Brain microvascular endothelial cell (primary cell): Measurements from ENCODE around the gene SPTBN4.
"Not testable (repeated sequence)": the region's sequence is repeated elsewhere in the genome, so short reads cannot be mapped to it uniquely, and the experiment has no call there.

Experiments used
- DNase-seq: peaks from one replicate; pipeline ENCODE4 v3.0.0-alpha.2; 2020
- H3K27ac ChIP-seq: fragments of 250-450 bp; sonication (Bioruptor Pico); 2 replicates; pipeline ENCODE4 v1.5.1; 2020; ENCODE audit warnings: mild to moderate bottlenecking, moderate library complexity
- H3K27me3 ChIP-seq: fragments of 250-450 bp; sonication (Bioruptor Pico); replicated peaks from 2 replicates; pipeline ENCODE4 v1.5.1; 2020; ENCODE audit warnings: mild to moderate bottlenecking
- H3K36me3 ChIP-seq: fragments of 250-450 bp; sonication (Bioruptor Pico); replicated peaks from 2 replicates; pipeline ENCODE4 v1.5.1; 2020; ENCODE audit warnings: mild to moderate bottlenecking
- H3K4me3 ChIP-seq: 2 replicates; pipeline ENCODE4 v1.5.1; 2011; ENCODE audit warnings: low read depth, mild to moderate bottlenecking, control low read depth, low read length, moderate library complexity
- in situ Hi-C: cut with HindIII; loops from 2 replicates; pipeline ENCODE4 v1.10.0; 2017; ENCODE audit warnings: low sequenced_read_pairs, low pct_ligation_motif_present
- TF ChIP-seq, protein P1 (sequence below): IDR thresholded peaks from 2 replicates; pipeline ENCODE4 v1.5.1; 2011; ENCODE audit warnings: low read depth, mild to moderate bottlenecking, moderate library complexity, low read length, control low read depth, inconsistent platforms; ENCODE audit errors: missing control alignments

SPTBN4 gene

DNA sequence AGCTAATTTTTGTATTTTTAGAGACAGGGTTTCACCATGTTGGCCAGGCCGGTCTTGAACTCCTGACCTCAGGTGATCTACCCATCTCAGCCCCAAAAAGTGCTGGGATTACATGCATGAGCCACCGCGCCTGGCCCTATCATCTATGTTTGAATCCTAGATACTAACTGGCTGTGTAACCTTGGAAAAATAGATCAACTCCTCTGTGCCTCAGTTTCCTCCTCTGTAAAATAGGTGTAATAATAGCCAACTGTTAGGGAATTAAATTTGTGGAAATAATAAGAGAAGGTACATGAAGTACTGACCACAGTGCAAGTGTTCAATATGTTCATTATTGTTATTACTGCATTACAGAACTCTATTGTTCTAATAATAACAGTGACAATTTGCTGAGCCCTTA lies 4.3 kb downstream of the SPTBN4 start:
- no peak overlapping the region for H3K27ac ChIP-seq
- H3K36me3 ChIP-seq, result no peaks in the 10 kb centered on the region
- no peak for DNase-seq
- H3K4me3 ChIP-seq, result no peak overlapping the region
- H3K27me3 ChIP-seq, result no peaks in the 10 kb centered on the region
- in situ Hi-C loops, result no loop called here
- TF ChIP-seq, protein P1, sequence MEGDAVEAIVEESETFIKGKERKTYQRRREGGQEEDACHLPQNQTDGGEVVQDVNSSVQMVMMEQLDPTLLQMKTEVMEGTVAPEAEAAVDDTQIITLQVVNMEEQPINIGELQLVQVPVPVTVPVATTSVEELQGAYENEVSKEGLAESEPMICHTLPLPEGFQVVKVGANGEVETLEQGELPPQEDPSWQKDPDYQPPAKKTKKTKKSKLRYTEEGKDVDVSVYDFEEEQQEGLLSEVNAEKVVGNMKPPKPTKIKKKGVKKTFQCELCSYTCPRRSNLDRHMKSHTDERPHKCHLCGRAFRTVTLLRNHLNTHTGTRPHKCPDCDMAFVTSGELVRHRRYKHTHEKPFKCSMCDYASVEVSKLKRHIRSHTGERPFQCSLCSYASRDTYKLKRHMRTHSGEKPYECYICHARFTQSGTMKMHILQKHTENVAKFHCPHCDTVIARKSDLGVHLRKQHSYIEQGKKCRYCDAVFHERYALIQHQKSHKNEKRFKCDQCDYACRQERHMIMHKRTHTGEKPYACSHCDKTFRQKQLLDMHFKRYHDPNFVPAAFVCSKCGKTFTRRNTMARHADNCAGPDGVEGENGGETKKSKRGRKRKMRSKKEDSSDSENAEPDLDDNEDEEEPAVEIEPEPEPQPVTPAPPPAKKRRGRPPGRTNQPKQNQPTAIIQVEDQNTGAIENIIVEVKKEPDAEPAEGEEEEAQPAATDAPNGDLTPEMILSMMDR, result no peak

DNA sequence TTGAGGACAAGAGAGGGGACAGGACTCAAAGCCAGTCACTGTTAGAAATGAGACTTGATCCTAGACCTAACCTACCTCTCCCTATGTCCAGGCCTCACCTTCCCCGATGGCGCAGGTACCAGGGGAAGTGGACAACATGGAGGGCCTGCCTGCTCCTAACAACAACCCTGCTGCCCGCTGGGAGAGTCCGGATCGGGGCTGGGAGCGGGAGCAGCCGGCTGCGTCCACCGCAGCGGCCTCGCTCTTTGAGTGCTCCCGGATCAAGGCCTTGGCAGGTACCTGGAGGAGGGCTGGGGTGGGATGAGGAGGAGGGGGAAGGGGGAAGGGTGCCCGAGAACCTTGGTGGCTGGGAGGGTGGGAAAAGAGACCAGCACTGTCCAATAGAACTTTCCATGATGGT lies 5.7 kb downstream of the SPTBN4 start:
- TF ChIP-seq, protein P1, result no peak
- no peak for DNase-seq
- Histone ChIP-seq H3K27ac (no peak overlapping the region), H3K27me3 (no peaks in the 10 kb centered on the region), H3K4me3 (no peak overlapping the region), H3K36me3 (no peaks in the 10 kb centered on the region)
- in situ Hi-C loops, result no loop called here

DNA sequence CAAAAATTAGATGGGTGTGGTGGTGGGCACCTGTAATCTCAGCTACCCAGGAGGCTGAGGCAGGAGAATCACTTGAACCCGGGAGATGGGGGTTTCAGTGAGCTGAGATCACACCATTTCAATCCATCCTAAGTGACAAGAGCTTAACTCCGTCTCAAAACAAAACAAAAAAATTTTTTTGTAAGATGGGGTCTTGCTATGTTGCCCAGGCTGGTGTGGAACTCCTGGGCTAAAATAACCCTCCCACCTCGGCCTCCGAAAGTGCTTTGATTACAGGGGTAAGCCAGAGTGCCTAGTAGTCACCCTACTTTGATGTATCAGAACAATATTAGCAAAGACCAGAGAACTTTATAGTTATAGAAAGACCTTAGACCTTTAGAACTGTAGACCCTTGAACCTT lies 7.9 kb downstream of the SPTBN4 start:
- DNase-seq, result no peak
- H3K36me3 ChIP-seq, result no peaks in the 10 kb centered on the region
- H3K27me3 ChIP-seq, result no peaks in the 10 kb centered on the region
- H3K4me3 ChIP-seq, result no peak overlapping the region
- in situ Hi-C loops, result no loop called here
- TF ChIP-seq, protein P1, result no peak
- H3K27ac ChIP-seq, result no peak overlapping the region

DNA sequence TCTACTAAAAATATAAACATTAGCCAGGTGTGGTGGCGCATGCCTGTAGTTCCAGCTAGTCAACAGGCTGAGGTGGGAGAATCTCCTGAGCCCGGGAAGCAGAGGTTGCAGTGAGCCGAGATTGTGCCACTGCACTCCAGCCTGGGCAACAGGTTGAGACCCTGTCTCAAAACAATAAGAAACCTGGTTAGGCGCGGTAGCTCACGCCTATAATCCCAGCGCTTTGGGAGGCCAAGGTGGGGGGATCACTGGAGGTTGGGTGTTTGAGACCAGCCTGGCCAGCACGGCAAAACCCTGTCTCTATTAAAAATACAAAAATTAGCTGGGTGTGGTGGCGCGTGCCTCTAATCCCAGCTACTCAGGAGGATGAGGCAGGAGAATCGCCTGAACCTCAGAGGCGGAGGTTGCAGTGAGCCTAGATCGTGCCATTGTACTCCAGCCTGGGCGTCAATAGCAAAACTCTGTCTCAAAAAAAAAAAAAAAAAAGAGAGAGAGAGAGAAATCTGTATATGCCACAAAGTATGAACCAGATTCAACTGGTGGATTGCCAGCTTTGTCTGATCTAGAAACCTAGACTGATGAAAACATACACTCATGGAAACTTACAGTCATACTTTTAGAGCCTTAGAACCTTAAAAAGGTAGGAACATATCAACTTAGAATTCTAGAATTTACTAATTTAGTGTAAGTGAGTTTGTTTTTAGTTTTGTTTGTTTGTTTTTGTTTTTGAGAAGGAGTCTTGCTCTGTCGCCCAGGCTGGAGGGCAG lies 9.3 kb downstream of the SPTBN4 start:
- H3K36me3 ChIP-seq, H3K4me3 ChIP-seq, DNase-seq, H3K27ac ChIP-seq, in situ Hi-C loops, H3K27me3 ChIP-seq: not testable (repeated sequence)

DNA sequence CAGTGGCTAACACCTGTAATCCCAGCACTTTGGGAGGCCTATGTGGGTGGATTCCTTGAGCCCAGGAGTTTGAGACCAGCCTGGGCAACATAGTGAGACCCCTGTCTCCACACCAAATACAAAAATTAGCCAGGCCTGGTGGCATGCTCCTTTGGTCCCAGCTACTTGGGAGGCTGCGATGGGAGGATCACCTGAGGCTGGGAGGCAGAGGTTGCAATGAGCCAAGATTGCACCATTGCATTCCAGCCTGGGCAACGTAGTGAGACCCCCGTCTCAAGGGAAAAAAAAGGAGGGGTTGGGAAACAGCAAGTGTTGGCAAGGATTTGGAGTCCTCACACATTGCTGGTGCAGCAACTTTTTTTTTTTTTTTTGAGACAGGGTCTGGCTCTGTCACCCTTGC lies 19.2 kb downstream of the SPTBN4 start:
- Histone ChIP-seq H3K27me3 (no peaks in the 10 kb centered on the region), H3K27ac (no peak overlapping the region), H3K4me3 (no peak overlapping the region), H3K36me3 (no peaks in the 10 kb centered on the region)
- no peak for DNase-seq
- TF ChIP-seq, protein P1, result no peak
- in situ Hi-C loops, result no loop called here

DNA sequence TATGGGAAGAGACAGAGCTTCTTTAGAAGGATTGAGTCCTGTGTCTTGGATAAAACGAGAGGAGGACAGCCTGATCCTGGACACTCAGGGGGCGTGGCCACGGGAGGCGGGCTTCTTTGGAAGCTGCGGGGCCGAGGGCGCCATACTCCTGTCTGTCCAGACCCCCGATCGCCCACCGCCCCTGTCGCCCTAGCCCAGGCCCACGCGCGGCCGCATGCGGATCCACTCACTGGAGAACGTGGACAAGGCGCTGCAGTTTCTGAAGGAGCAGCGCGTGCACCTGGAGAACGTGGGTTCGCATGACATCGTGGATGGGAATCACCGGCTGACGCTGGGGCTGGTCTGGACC lies 23.1 kb downstream of the SPTBN4 start:
- TF ChIP-seq, protein P1, result no peak
- no peak overlapping the region for H3K4me3 ChIP-seq

More for the DNA sequence above, 23.1 kb downstream of the SPTBN4 start:
- DNase-seq, result no peak
- Histone ChIP-seq H3K36me3 (no peaks in the 10 kb centered on the region), H3K27ac (no peak overlapping the region), H3K27me3 (peaks cover 5% of the 10 kb centered on the region)
- in situ Hi-C loops, result no loop called here
